DOHH2 (cell line): ENCODE data around the gene WNT10A.

ENCODE experiments used
- CTCF ChIP-seq: fragments of 200-600 bp; sonication (generic); IDR thresholded peaks from one replicate; pipeline ENCODE4 v1.5.1; 2014; ENCODE audit warnings: antibody characterized with exemption, mild to moderate bottlenecking, low read depth, low read length; ENCODE audit not compliant: poor library complexity, severe bottlenecking
- EZH2phosphoT487 ChIP-seq: fragments of 200-600 bp; sonication (generic); IDR thresholded peaks from 2 replicates; pipeline ENCODE4 v1.6.1; 2017; ENCODE audit warnings: borderline replicate concordance, mild to moderate bottlenecking, antibody characterized with exemption, low read length, moderate library complexity, mixed read lengths

- no peak for TF ChIP-seq CTCF
- no peak for TF ChIP-seq EZH2phosphoT487
These were observed 18.5 kb downstream of the WNT10A start for GRCh38 chr2:218899147-218899546.
